ENCODE measurements around the gene DNAH5.

GRCh38 chr5:13919087-13919486 lies 25.4 kb downstream of the DNAH5 start:
- TF ChIP-seq EP300 (IDR thresholded peaks at IDR 0.05) (no peak), CTCF (IDR thresholded peaks at IDR 0.05) (no peak), POLR2A (IDR thresholded peaks at IDR 0.05) (no peak), POLR2AphosphoS5 (IDR thresholded peaks at IDR 0.05) (no peak)
